Esophagus squamous epithelium (tissue), 4 donors: ENCODE measurements around the gene MX2.

Experiments used
- CTCF ChIP-seq, 6 experiments: fragments of 450-650 bp in 4 of 6; fragments of 200-600 bp in 2 of 6; sonication (generic) in 2 of 6; IDR thresholded peaks; one replicate each; pipeline ENCODE4 v1.5.1; 2016 to 2019; ENCODE audit warnings: antibody characterized with exemption in 6 of 6, mild to moderate bottlenecking in 4 of 6, moderate library complexity in 4 of 6
- POLR2A ChIP-seq, 4 donors: fragments of 450-650 bp; IDR thresholded peaks; one replicate each; pipeline ENCODE4 v1.6.1; 2017; ENCODE audit warnings: antibody characterized with exemption in 4 of 4, mild to moderate bottlenecking in 4 of 4, moderate library complexity in 3 of 4

GRCh38 chr21:41345934-41346685, 15.7 kb upstream of the MX2 start:
- TF ChIP-seq CTCF (IDR thresholded peaks at IDR 0.05), result no peak
- TF ChIP-seq POLR2A (IDR thresholded peaks at IDR 0.05), result no peak
